ENCODE data around the gene R3HDML.

R3HDML gene

DNA sequence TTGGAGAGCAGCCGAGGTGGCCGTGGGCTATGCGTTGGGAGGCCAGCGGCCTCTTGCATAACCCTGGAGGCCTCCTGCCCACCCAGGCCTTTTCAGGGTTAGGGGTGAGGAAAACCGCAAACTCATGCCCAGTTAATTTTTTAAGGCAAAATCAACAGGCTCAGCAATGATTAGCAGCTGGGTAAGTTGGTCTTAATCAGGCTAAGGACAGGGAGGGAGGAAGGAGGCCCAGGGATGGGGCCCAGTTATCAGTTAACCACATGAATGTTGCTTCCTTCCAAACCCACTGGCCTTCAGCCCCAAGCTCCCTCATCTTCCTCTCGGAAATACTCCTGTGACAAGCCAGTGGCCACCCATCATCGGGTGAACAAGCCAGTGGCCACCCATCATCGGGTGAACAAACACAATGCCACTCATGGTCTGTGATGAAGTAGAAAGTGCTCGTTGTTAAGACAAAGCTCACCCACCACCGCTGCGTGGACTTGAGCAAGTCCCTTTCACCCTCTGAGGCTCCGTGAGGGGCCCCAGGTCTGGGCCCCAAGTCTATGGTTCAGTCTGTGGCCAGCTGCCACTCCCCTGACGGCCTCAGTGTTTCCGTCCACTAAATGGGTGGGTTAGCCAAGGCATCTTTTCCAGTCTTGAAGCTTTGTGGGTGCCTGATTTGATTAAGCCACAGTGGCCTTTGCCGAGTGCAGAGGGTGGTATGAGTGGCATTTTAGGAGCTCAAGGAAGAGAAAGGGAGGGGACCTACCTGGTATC, 58.0 kb downstream of the R3HDML start:
- intact Hi-C loops (cut with DNase I): no loop called here
- DNase-seq: peak in 1 of 42 donors; percentile 24

DNA sequence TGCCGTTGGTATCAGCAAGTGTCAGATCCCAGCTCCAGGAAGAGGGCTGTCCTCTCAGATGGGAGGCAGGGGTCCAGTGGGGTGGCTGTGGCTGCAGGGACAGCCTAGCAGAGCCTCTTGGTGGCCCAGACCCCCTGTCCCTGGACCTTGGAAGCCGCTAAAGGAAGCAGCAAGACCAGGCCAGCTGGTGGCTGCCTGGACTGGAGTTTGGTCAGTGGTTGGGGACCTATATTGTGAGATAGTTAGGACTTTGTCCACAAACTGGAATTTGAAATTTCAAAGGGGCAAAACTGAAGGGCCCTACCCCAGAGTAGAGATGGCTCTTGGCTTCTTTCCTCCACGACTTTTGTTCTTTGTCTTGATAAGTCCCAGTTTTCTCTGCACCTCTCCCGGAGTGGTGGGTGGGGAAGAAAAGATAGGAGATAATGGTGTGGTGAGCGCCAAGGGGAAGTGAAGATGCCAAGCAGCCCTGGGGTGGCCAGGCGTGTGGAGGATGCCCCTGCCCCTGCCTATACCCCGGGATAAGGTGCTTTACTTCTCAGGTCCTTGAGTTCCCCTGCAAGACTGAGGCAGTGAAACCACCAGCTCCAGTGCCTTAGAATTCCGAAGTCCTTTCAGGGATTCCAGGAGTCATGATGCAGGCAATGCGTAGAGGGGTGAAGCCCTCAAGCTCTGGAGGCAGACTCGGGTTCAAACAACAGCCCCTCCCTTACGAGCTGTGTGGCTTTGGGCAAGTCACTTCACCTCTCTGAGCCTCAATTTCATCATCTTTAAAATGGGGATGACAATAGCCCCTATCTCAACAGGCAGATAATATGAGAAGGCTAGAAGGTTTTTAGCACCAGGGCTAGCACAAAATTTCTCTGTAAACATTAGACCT, 58.9 kb downstream of the R3HDML start:
- DNase-seq: no peak

DNA sequence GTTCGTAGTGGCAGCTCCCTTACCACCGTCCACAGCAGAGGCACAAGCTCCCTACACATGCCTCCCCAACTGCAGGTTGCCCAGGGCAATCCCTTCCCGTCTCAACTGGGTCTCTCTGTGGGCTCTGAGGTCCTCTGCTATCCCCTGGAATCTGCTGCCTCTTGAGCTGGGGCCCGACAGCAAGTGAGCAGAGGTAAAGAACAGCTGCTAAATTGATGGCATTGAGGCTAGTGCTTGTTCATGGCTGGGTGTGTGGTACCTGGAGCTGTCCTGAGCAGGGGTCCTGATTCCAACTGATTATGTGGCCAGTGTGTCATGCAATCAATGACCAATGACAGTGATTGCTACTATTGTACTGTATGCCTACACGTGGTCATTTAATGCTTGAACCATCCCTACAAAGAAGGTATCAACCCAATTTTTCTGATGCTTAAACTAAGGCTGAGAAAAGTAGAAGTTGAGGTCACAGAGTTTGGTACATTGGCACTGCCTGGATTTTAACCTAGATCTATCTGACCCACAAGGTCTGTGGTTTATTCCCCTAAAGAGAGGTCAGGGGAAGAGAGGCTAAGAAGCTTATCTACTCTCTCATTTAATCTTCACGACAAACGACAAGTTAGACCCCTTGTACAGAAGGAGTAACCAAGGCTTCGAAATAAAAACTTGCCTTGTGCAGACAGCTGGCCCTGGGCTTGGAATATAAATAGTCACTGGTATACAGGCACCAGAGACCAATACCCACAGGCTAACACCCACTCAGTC, 59.7 kb downstream of the R3HDML start:
- intact Hi-C loops (cut with DNase I): no loop called here

More for the DNA sequence above, 58.9 kb downstream of the R3HDML start:
- intact Hi-C loops (cut with DNase I): no loop called here

DNA sequence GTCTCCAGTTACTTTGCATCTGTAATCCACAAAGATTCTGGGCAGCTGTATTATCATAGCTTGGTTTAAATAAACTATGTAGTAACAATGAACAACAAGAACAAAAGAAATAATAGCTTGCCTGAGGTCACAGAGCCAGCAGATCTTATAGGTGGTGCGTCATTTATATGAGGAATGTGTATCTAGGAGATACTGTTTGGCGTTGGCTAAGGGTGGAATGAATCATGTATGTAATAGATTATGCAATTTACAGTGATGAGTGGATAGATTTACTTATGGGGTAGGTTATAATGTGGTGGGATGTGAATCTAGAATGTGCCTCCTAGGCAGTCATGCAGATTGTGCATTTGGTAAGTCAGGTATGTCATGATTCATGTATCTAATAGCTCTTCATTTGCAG, 61.5 kb downstream of the R3HDML start:
- no peak for DNase-seq
- intact Hi-C loops (cut with DNase I): no loop called here

More for the DNA sequence above, 59.7 kb downstream of the R3HDML start:
- no peak for DNase-seq

DNA sequence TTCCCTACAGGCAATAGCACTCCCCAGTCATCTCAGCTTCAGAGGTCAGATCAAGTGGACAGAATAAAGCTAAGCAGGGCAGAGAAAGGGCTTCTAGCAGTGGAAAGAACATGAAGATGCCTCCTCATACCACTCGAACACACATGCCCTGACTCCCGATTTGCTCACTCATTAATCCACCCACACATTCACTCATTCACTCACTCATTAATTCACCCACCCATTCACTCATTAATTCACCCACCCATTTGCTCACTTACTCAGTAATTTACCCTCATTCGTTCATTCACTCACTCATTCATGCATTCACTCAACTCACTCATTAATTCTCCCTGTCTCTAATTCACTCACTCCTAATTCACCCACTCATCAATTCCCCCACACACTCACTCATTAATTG, 62.6 kb downstream of the R3HDML start:
- no peak for DNase-seq
- intact Hi-C loops (cut with DNase I): no loop called here

DNA sequence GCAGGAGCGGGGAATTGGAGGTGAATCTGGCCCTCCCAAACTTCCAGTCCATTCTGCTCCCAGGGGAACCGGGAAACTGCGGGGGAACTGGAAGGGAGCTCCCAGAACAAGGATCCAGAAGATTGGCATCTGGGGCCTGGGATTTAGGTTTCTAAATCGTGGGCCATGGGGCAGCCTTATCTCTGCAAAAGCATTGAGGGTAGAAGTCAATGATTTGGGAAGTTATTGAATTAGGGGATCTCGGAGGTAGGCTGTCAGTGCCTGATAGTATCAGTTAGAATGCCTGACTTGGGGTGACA, 63.8 kb downstream of the R3HDML start:
- DNase-seq: no peak
- intact Hi-C loops (cut with DNase I): no loop called here
